Measurements from ENCODE around the gene LRP1-AS. TPM values are rescaled to one million over a fixed set of nuclear protein-coding genes. Genes with fewer than 3 reads are reported as not detected.

LRP1-AS gene
- total RNA-seq, 1 experiment from 2014 or later = not detected

- Histone ChIP-seq H3K79me2 (ENCODE audit: low read length) (no peaks in the 10 kb centered on the region), H3K27me3 (ENCODE audit: low read length) (no peaks in the 10 kb centered on the region), H3K4me1 (ENCODE audit: low read length) (peaks cover under 1% of the 10 kb centered on the region; the same call in 1 of the 2 replicates), H4K20me1 (ENCODE audit: insufficient read depth, low read depth, low read length) (no peaks in the 10 kb centered on the region), H3K36me3 (ENCODE audit: insufficient read depth, low read length) (no peaks in the 10 kb centered on the region), H3K27ac (ENCODE audit: low read length) (no peak overlapping the region), H2AFZ (ENCODE audit: low read length) (no peak overlapping the region), H3K9me3 (ENCODE audit: low read length) (no peaks in the 10 kb centered on the region), H3K9ac (ENCODE audit: low read length) (no peak overlapping the region), H3K4me3 (ENCODE audit: low read length) (no peak overlapping the region), H3K9me2 (replicated peaks; ENCODE audit: insufficient read depth, low read length) (no peaks in the 10 kb centered on the region), H3K4me2 (ENCODE audit: low read depth, low read length, poor library complexity, severe bottlenecking) (no peak overlapping the region)
- peak; percentile 91 for DNase-seq
Measured at GRCh38 chr12:57182918-57183575, 35.6 kb upstream of the LRP1-AS start.

GRCh38 chr12:57181561-57182155, 34.2 kb upstream of the LRP1-AS start:
- H4K20me1 ChIP-seq (ENCODE audit: insufficient read depth, low read depth, low read length) = no peaks in the 10 kb centered on the region
- no peaks in the 10 kb centered on the region for H3K79me2 ChIP-seq (ENCODE audit: low read length)
- H3K9ac ChIP-seq (ENCODE audit: low read length) = no peak overlapping the region

GRCh38 chr12:57181072-57181471, 33.7 kb upstream of the LRP1-AS start:
- H2AFZ ChIP-seq (ENCODE audit: low read length) = no peak overlapping the region
- H4K20me1 ChIP-seq (ENCODE audit: insufficient read depth, low read depth, low read length) = no peaks in the 10 kb centered on the region
- no peak overlapping the region for H3K9ac ChIP-seq (ENCODE audit: low read length)
- no peaks in the 10 kb centered on the region for H3K79me2 ChIP-seq (ENCODE audit: low read length)
- no peaks in the 10 kb centered on the region for H3K27me3 ChIP-seq (ENCODE audit: low read length)
- no peaks in the 10 kb centered on the region for H3K36me3 ChIP-seq (ENCODE audit: insufficient read depth, low read length)
- DNase-seq = no peak
- no peaks in the 10 kb centered on the region for H3K9me2 ChIP-seq (replicated peaks; ENCODE audit: insufficient read depth, low read length)
- no peak overlapping the region for H3K4me3 ChIP-seq (ENCODE audit: low read length)
- no peak overlapping the region for H3K4me2 ChIP-seq (ENCODE audit: low read depth, low read length, poor library complexity, severe bottlenecking)
- H3K27ac ChIP-seq (ENCODE audit: low read length) = no peak overlapping the region
- H3K4me1 ChIP-seq (ENCODE audit: low read length) = peaks cover 5% of the 10 kb centered on the region
- no peaks in the 10 kb centered on the region for H3K9me3 ChIP-seq (ENCODE audit: low read length)

More at GRCh38 chr12:57181561-57182155, 34.2 kb upstream of the LRP1-AS start:
- no peak overlapping the region for H3K4me2 ChIP-seq (ENCODE audit: low read depth, low read length, poor library complexity, severe bottlenecking)
- H3K9me3 ChIP-seq (ENCODE audit: low read length) = no peaks in the 10 kb centered on the region
- H3K9me2 ChIP-seq (replicated peaks; ENCODE audit: insufficient read depth, low read length) = no peaks in the 10 kb centered on the region
- peaks cover 5% of the 10 kb centered on the region for H3K4me1 ChIP-seq (ENCODE audit: low read length)
- H2AFZ ChIP-seq (ENCODE audit: low read length) = no peak overlapping the region
- no peak overlapping the region for H3K4me3 ChIP-seq (ENCODE audit: low read length)
- H3K36me3 ChIP-seq (ENCODE audit: insufficient read depth, low read length) = no peaks in the 10 kb centered on the region
- H3K27me3 ChIP-seq (ENCODE audit: low read length) = no peaks in the 10 kb centered on the region
- no peak for DNase-seq
- H3K27ac ChIP-seq (ENCODE audit: low read length) = no peak overlapping the region

GRCh38 chr12:57180321-57180989, 33.0 kb upstream of the LRP1-AS start:
- Histone ChIP-seq H3K9me3 (ENCODE audit: low read length) (no peaks in the 10 kb centered on the region), H3K9ac (ENCODE audit: low read length) (no peak overlapping the region), H3K4me2 (ENCODE audit: low read depth, low read length, poor library complexity, severe bottlenecking) (no peak overlapping the region), H2AFZ (ENCODE audit: low read length) (no peak overlapping the region), H3K27ac (ENCODE audit: low read length) (no peak overlapping the region), H3K4me1 (ENCODE audit: low read length) (peaks cover 5% of the 10 kb centered on the region), H3K9me2 (replicated peaks; ENCODE audit: insufficient read depth, low read length) (no peaks in the 10 kb centered on the region), H3K36me3 (ENCODE audit: insufficient read depth, low read length) (no peaks in the 10 kb centered on the region), H3K27me3 (ENCODE audit: low read length) (no peaks in the 10 kb centered on the region), H4K20me1 (ENCODE audit: insufficient read depth, low read depth, low read length) (no peaks in the 10 kb centered on the region), H3K4me3 (ENCODE audit: low read length) (no peak overlapping the region), H3K79me2 (ENCODE audit: low read length) (no peaks in the 10 kb centered on the region)
- no peak for DNase-seq

GRCh38 chr12:57179331-57180086, 32.1 kb upstream of the LRP1-AS start:
- H3K9me2 ChIP-seq (replicated peaks; ENCODE audit: insufficient read depth, low read length) = no peaks in the 10 kb centered on the region
- no peaks in the 10 kb centered on the region for H3K27me3 ChIP-seq (ENCODE audit: low read length)
- no peaks in the 10 kb centered on the region for H4K20me1 ChIP-seq (ENCODE audit: insufficient read depth, low read depth, low read length)
- no peaks in the 10 kb centered on the region for H3K79me2 ChIP-seq (ENCODE audit: low read length)
- H3K4me3 ChIP-seq (ENCODE audit: low read length) = no peak overlapping the region
- no peak overlapping the region for H3K4me2 ChIP-seq (ENCODE audit: low read depth, low read length, poor library complexity, severe bottlenecking)
- H3K4me1 ChIP-seq (ENCODE audit: low read length) = peaks cover 5% of the 10 kb centered on the region
- no peaks in the 10 kb centered on the region for H3K9me3 ChIP-seq (ENCODE audit: low read length)
- H3K9ac ChIP-seq (ENCODE audit: low read length) = no peak overlapping the region
- no peak for DNase-seq
- H3K27ac ChIP-seq (ENCODE audit: low read length) = no peak overlapping the region
- no peaks in the 10 kb centered on the region for H3K36me3 ChIP-seq (ENCODE audit: insufficient read depth, low read length)
- no peak overlapping the region for H2AFZ ChIP-seq (ENCODE audit: low read length)

- Histone ChIP-seq H3K9me2 (replicated peaks; ENCODE audit: insufficient read depth, low read length) (no peaks in the 10 kb centered on the region), H3K27me3 (ENCODE audit: low read length) (no peaks in the 10 kb centered on the region), H3K4me2 (ENCODE audit: low read depth, low read length, poor library complexity, severe bottlenecking) (no peak overlapping the region), H3K27ac (ENCODE audit: low read length) (no peak overlapping the region), H4K20me1 (ENCODE audit: insufficient read depth, low read depth, low read length) (no peaks in the 10 kb centered on the region), H3K9me3 (ENCODE audit: low read length) (no peaks in the 10 kb centered on the region), H3K79me2 (ENCODE audit: low read length) (no peaks in the 10 kb centered on the region), H2AFZ (ENCODE audit: low read length) (no peak overlapping the region), H3K4me3 (ENCODE audit: low read length) (no peak overlapping the region), H3K9ac (ENCODE audit: low read length) (0 out of 2 replicates have a peak overlapping the region, but pooled peaks have one; percentile 9), H3K4me1 (ENCODE audit: low read length) (peaks cover 5% of the 10 kb centered on the region), H3K36me3 (ENCODE audit: insufficient read depth, low read length) (no peaks in the 10 kb centered on the region)
- DNase-seq = no peak
Measured at GRCh38 chr12:57178213-57178612, 30.8 kb upstream of the LRP1-AS start.

- no peaks in the 10 kb centered on the region for H3K79me2 ChIP-seq (ENCODE audit: low read length)
- no peak overlapping the region for H2AFZ ChIP-seq (ENCODE audit: low read length)
- no peaks in the 10 kb centered on the region for H3K9me2 ChIP-seq (replicated peaks; ENCODE audit: insufficient read depth, low read length)
- H3K27ac ChIP-seq (ENCODE audit: low read length) = no peak overlapping the region
- H3K9me3 ChIP-seq (ENCODE audit: low read length) = no peaks in the 10 kb centered on the region
- no peak for DNase-seq
- no peak overlapping the region for H3K4me2 ChIP-seq (ENCODE audit: low read depth, low read length, poor library complexity, severe bottlenecking)
- H3K4me3 ChIP-seq (ENCODE audit: low read length) = no peak overlapping the region
- H3K36me3 ChIP-seq (ENCODE audit: insufficient read depth, low read length) = no peaks in the 10 kb centered on the region
- no peaks in the 10 kb centered on the region for H3K27me3 ChIP-seq (ENCODE audit: low read length)
- peaks cover 5% of the 10 kb centered on the region for H3K4me1 ChIP-seq (ENCODE audit: low read length)
- no peak overlapping the region for H3K9ac ChIP-seq (ENCODE audit: low read length)
- H4K20me1 ChIP-seq (ENCODE audit: insufficient read depth, low read depth, low read length) = no peaks in the 10 kb centered on the region
Measured at GRCh38 chr12:57177354-57177753, 29.9 kb upstream of the LRP1-AS start.

GRCh38 chr12:57176846-57177245, 29.4 kb upstream of the LRP1-AS start:
- no peaks in the 10 kb centered on the region for H3K9me3 ChIP-seq (ENCODE audit: low read length)

More at GRCh38 chr12:57176846-57177245, 29.4 kb upstream of the LRP1-AS start:
- no peak overlapping the region for H3K4me2 ChIP-seq (ENCODE audit: low read depth, low read length, poor library complexity, severe bottlenecking)
- peaks cover 5% of the 10 kb centered on the region for H3K4me1 ChIP-seq (ENCODE audit: low read length)
- H3K79me2 ChIP-seq (ENCODE audit: low read length) = no peaks in the 10 kb centered on the region
- DNase-seq = no peak
- H3K9ac ChIP-seq (ENCODE audit: low read length) = no peak overlapping the region
- H3K27me3 ChIP-seq (ENCODE audit: low read length) = no peaks in the 10 kb centered on the region
- no peaks in the 10 kb centered on the region for H4K20me1 ChIP-seq (ENCODE audit: insufficient read depth, low read depth, low read length)
- H3K36me3 ChIP-seq (ENCODE audit: insufficient read depth, low read length) = no peaks in the 10 kb centered on the region
- no peak overlapping the region for H3K4me3 ChIP-seq (ENCODE audit: low read length)
- no peak overlapping the region for H2AFZ ChIP-seq (ENCODE audit: low read length)
- H3K9me2 ChIP-seq (replicated peaks; ENCODE audit: insufficient read depth, low read length) = no peaks in the 10 kb centered on the region
- H3K27ac ChIP-seq (ENCODE audit: low read length) = no peak overlapping the region
